SK-N-SH (cell line): Measurements from ENCODE around the gene CCDC88C.

Experiments used
- CHD2 ChIP-seq: fragments of 150-350 bp; IDR thresholded peaks from 2 replicates; pipeline ENCODE4 v1.6.1; 2018; ENCODE audit warnings: low read length; ENCODE audit not compliant: partially characterized antibody
- CTCF ChIP-seq: fragments of 200-600 bp; sonication (generic); IDR thresholded peaks from 2 replicates; pipeline ENCODE4 v1.6.1; 2017; ENCODE audit warnings: antibody characterized with exemption, mild to moderate bottlenecking, moderate library complexity
- EP300 ChIP-seq, 2 experiments: IDR thresholded peaks; 2 replicates each; pipeline versions ENCODE4 v1.4.0 to v1.6.1; 2012; ENCODE audit warnings: borderline replicate concordance in 1 of 2, low read depth in 1 of 2, low read length in 1 of 2
- NFIC ChIP-seq: IDR thresholded peaks from 2 replicates; pipeline ENCODE4 v1.4.0; 2012; ENCODE audit warnings: borderline replicate concordance
- NRF1 ChIP-seq: IDR thresholded peaks from 2 replicates; pipeline ENCODE4 v1.6.1; 2012; ENCODE audit warnings: low read depth, mild to moderate bottlenecking, low read length
- RCOR1 ChIP-seq: fragments of 150-350 bp; IDR thresholded peaks from 2 replicates; pipeline ENCODE4 v1.6.1; 2017; ENCODE audit warnings: antibody characterized with exemption, low read length
- TF ChIP-seq, protein P1 (sequence below): IDR thresholded peaks from 2 replicates; pipeline ENCODE4; 2012
- TF ChIP-seq, protein P2 (sequence below): fragments of 150-350 bp; IDR thresholded peaks from 2 replicates; pipeline ENCODE4 v1.6.1; 2017; ENCODE audit warnings: antibody characterized with exemption, low read length, low read depth, borderline replicate concordance

GRCh38 chr14:91227183-91227628, 190.4 kb downstream of the CCDC88C start:
- TF ChIP-seq, protein P1, sequence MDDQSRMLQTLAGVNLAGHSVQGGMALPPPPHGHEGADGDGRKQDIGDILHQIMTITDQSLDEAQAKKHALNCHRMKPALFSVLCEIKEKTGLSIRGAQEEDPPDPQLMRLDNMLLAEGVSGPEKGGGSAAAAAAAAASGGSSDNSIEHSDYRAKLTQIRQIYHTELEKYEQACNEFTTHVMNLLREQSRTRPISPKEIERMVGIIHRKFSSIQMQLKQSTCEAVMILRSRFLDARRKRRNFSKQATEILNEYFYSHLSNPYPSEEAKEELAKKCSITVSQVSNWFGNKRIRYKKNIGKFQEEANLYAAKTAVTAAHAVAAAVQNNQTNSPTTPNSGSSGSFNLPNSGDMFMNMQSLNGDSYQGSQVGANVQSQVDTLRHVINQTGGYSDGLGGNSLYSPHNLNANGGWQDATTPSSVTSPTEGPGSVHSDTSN = no peak
- TF ChIP-seq CTCF (no peak), NRF1 (no peak), NFIC (no peak), EP300 (IDR thresholded peaks at IDR 0.05; ENCODE audit: borderline replicate concordance in 1 of 2, low read depth in 1 of 2, low read length in 1 of 2) (no peak), CHD2 (no peak), RCOR1 (no peak)
- TF ChIP-seq, protein P2, sequence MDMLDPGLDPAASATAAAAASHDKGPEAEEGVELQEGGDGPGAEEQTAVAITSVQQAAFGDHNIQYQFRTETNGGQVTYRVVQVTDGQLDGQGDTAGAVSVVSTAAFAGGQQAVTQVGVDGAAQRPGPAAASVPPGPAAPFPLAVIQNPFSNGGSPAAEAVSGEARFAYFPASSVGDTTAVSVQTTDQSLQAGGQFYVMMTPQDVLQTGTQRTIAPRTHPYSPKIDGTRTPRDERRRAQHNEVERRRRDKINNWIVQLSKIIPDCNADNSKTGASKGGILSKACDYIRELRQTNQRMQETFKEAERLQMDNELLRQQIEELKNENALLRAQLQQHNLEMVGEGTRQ = no peak
